Hindlimb muscle (tissue), 1 donor: Measurements from ENCODE around the gene FAAH. TPM values are rescaled to one million over a fixed set of nuclear protein-coding genes. Genes with fewer than 3 reads are reported as not detected.

Experiments
- DNase-seq: peaks from one replicate; pipeline ENCODE4 v3.0.0-alpha.2; 2013
- polyA plus RNA-seq: library from polyadenylated mRNA; unstranded; fragments of 120-200 nt; gene quantifications from one replicate; pipeline ENCODE4 v1.2.1, GENCODE V29; 2013; ENCODE audit not compliant: insufficient read length

Gene FAAH
- polyA plus RNA-seq, 1 donor, result 26.5 TPM

- no peak for DNase-seq
Measured at GRCh38 chr1:46401154-46401913, 7.2 kb downstream of the FAAH start.

GRCh38 chr1:46401964-46402626, 8.0 kb downstream of the FAAH start:
- peak; percentile 49 for DNase-seq

GRCh38 chr1:46403916-46404315, 9.8 kb downstream of the FAAH start:
- no peak for DNase-seq

- no peak for DNase-seq
Measured at GRCh38 chr1:46404482-46405196, 10.5 kb downstream of the FAAH start.

- DNase-seq, result no peak
Measured at GRCh38 chr1:46405197-46405555, 11.1 kb downstream of the FAAH start.

GRCh38 chr1:46405724-46406123, 11.6 kb downstream of the FAAH start:
- no peak for DNase-seq

- DNase-seq, result no peak
Measured at GRCh38 chr1:46406881-46407608, 12.9 kb downstream of the FAAH start.

- DNase-seq, result no peak
Measured at GRCh38 chr1:46407636-46408035, 13.5 kb downstream of the FAAH start.

- DNase-seq, result no peak
Measured at GRCh38 chr1:46408356-46409062, 14.4 kb downstream of the FAAH start.

- DNase-seq, result no peak
Measured at GRCh38 chr1:46409063-46409372, 14.9 kb downstream of the FAAH start.

- DNase-seq, result no peak
Measured at GRCh38 chr1:46410156-46411009, 16.3 kb downstream of the FAAH start.

- DNase-seq, result no peak
Measured at GRCh38 chr1:46411010-46411405, 16.9 kb downstream of the FAAH start.

GRCh38 chr1:46411601-46412341, 17.7 kb downstream of the FAAH start:
- DNase-seq, result no peak

GRCh38 chr1:46412893-46413595, 18.9 kb downstream of the FAAH start:
- DNase-seq, result peak; percentile 23

- no peak for DNase-seq
Measured at GRCh38 chr1:46413596-46413985, 19.5 kb downstream of the FAAH start.

- no peak for DNase-seq
Measured at GRCh38 chr1:46415514-46415913, 21.4 kb downstream of the FAAH start.

- DNase-seq, result no peak
Measured at GRCh38 chr1:46418976-46419375, 24.9 kb downstream of the FAAH start.

GRCh38 chr1:46420533-46420915, 26.4 kb downstream of the FAAH start:
- no peak for DNase-seq

GRCh38 chr1:46421739-46422138, 27.6 kb downstream of the FAAH start:
- no peak for DNase-seq

- no peak for DNase-seq
Measured at GRCh38 chr1:46422261-46422871, 28.2 kb downstream of the FAAH start.
